Suprapubic skin (tissue), 4 donors: ENCODE measurements around the gene TAS1R3. TPM values are rescaled to one million over a fixed set of nuclear protein-coding genes. Genes with fewer than 3 reads are reported as not detected.

Experiments
- DNase-seq, 2 donors: peaks; one replicate each; pipeline ENCODE4 v3.0.0-alpha.2; 2019; ENCODE audit warnings: low spot score in 2 of 2
- H3K27ac ChIP-seq: fragments of 200-600 bp; sonication (generic); one replicate; pipeline ENCODE4 v1.5.1; 2019
- H3K27me3 ChIP-seq: fragments of 200-600 bp; sonication (generic); one replicate; pipeline ENCODE4 v1.5.1; 2019
- H3K36me3 ChIP-seq: fragments of 200-600 bp; sonication (generic); one replicate; pipeline ENCODE4 v1.5.1; 2019
- H3K4me1 ChIP-seq: fragments of 200-600 bp; sonication (generic); one replicate; pipeline ENCODE4 v1.5.1; 2019
- H3K4me3 ChIP-seq: fragments of 200-600 bp; sonication (generic); one replicate; pipeline ENCODE4 v1.5.1; 2019; ENCODE audit warnings: mild to moderate bottlenecking
- H3K9me3 ChIP-seq: fragments of 200-600 bp; sonication (generic); one replicate; pipeline ENCODE4 v1.5.1; 2019
- CTCF ChIP-seq, 2 donors: fragments of 200-600 bp in 1 of 2; fragments of 450-650 bp in 1 of 2; sonication (generic) in 1 of 2; IDR thresholded peaks; one replicate each; pipeline ENCODE4 v1.5.1; 2016 to 2019; ENCODE audit warnings: antibody characterized with exemption in 2 of 2, mild to moderate bottlenecking in 1 of 2, moderate library complexity in 1 of 2
- EP300 ChIP-seq: sonication (generic); formaldehyde crosslinking; IDR thresholded peaks from one replicate; pipeline ENCODE4 v1.6.1; 2017; ENCODE audit warnings: antibody characterized with exemption
- POLR2A ChIP-seq, 2 donors: fragments of 450-650 bp; IDR thresholded peaks; one replicate each; pipeline ENCODE4 v1.6.1; 2017; ENCODE audit warnings: antibody characterized with exemption in 2 of 2, mild to moderate bottlenecking in 2 of 2, moderate library complexity in 2 of 2
- POLR2AphosphoS5 ChIP-seq, 3 donors: sonication (generic); formaldehyde crosslinking; IDR thresholded peaks; one replicate each; pipeline ENCODE4 v1.6.1; 2017; ENCODE audit warnings: antibody characterized with exemption in 3 of 3
- WGBS: methylation state at CpG from one replicate; pipeline ENCODE4 v1.1.5; 2018; 5-methylcytosine and 5-hydroxymethylcytosine counted together
- total RNA-seq, 4 donors: library from RNA; depleted of rRNA; stranded (reverse); fragments of >200 nt; gene quantifications; one replicate each; pipeline ENCODE4 v1.1.0, GENCODE V29; 2016

Gene TAS1R3
- total RNA-seq, 4 donors from 2014 or later = 0.56 to 1.8 (median 0.82) TPM

- peaks cover 43% of the 10 kb centered on the region for H3K4me1 ChIP-seq
- peak overlapping the region; percentile 65 for H3K4me3 ChIP-seq
- peak overlapping the region; percentile 93 for H3K27ac ChIP-seq
- H3K9me3 ChIP-seq = no peaks in the 10 kb centered on the region
- TF ChIP-seq EP300 (no peak), CTCF (IDR thresholded peaks at IDR 0.05) (no peak), POLR2AphosphoS5 (IDR thresholded peaks at IDR 0.05) (no peak), POLR2A (IDR thresholded peaks at IDR 0.05) (no peak)
- peaks cover 47% of the 10 kb centered on the region for H3K36me3 ChIP-seq
- DNase-seq = no peak
- WGBS = 50% methylated on average over 5 of the region's 21 CpGs
- H3K27me3 ChIP-seq = no peaks in the 10 kb centered on the region
Measured at GRCh38 chr1:1310476-1311053, 20.5 kb upstream of the TAS1R3 start.

- H3K4me3 ChIP-seq = no peak overlapping the region
- H3K36me3 ChIP-seq = peaks cover 47% of the 10 kb centered on the region
Measured at GRCh38 chr1:1311107-1312104, 19.7 kb upstream of the TAS1R3 start.

DNA sequence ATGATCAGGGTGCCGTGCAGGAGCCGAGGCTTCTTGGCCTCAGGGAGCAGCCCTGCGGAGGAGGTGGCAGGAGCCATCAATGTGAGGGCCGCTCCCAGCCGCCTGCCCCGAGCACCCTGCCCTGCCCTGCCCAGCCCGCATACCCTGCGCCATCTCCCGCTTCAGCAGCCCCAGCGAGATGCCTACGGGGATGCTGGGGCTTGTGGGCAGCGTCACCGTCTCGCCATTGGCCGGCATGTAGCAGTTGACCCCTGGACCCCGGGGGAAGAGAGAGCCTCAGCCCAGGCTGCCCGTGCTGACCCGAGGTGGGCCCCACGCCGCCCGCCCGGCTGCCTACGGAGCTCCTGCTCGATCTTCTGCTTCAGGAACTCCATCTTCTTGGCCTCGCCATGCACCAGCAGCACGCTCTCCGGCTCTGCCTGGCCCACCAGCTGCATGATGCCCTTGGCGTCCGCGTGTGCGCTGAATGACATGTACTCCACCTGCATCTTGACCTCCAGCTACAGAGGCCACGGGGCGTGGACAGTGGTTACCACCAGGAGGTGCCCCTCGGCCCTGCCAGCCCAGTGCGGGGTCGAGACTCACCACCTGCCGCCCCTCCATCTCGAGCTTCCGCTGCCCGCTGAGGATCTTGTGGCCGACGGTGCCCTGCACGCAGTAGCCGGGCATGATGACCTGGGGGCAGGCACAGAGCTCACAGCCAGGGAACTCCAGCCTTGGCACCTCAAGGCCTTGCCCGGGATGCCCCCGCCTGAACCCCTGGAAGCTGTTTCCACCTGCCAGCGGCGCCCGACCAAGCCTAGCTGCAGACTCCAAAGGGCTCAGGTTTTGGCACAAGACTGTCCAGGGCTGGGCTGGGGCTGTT is 18.4 kb upstream of the TAS1R3 start:
- Histone ChIP-seq H3K9me3 (no peaks in the 10 kb centered on the region), H3K4me3 (no peak overlapping the region), H3K4me1 (peaks cover 33% of the 10 kb centered on the region), H3K36me3 (peaks cover 51% of the 10 kb centered on the region), H3K27me3 (no peaks in the 10 kb centered on the region), H3K27ac (no peak overlapping the region)
- DNase-seq = no peak
- TF ChIP-seq EP300 (no peak), CTCF (IDR thresholded peaks at IDR 0.05) (no peak), POLR2AphosphoS5 (IDR thresholded peaks at IDR 0.05) (no peak), POLR2A (IDR thresholded peaks at IDR 0.05) (no peak)
- whole genome bisulfite sequencing = 91% methylated on average over 22 of the region's 49 CpGs

More at GRCh38 chr1:1311107-1312104, 19.7 kb upstream of the TAS1R3 start:
- no peaks in the 10 kb centered on the region for H3K27me3 ChIP-seq
- peaks cover 35% of the 10 kb centered on the region for H3K4me1 ChIP-seq
- no peak for TF ChIP-seq CTCF (IDR thresholded peaks at IDR 0.05)
- 84% methylated on average over 3 of the region's 22 CpGs for WGBS
- DNase-seq = no peak
- H3K27ac ChIP-seq = peak overlapping the region; percentile 93
- H3K9me3 ChIP-seq = no peaks in the 10 kb centered on the region

DNA sequence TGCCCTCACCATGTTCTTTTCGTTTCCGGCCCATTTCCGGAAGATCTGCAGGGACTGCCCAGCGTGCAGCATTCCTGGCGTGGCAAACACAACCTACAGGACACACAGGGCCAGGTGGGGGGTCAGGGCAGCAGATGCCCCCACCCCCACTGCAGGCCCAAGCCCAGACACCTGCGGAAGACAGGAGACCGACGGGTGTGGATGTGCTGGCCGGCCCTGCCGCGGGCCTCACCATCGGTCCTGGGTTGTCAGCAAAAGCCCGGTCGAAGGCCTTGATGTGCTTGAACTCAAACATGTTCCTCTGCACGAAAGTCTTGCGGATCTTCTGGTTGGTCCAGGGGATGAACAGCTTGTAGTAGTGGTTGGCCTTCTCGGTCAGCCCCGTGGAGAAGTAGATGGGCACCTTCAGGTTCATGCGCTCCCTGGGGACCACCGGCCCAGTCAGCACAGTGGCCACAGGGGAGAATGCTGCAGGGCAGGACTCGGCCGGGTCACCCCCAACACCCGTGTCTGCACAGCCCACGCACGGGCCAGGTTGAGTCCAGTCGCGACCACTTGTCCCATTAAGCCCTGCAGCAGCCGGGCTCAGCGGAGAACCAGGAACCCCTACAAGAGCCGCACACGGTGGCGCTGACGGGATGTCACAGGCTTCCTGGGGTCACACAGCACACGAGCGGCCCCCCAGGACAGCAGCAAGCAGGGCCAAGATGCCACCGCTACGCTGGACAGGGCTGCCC is 17.4 kb upstream of the TAS1R3 start:
- no peak for TF ChIP-seq POLR2AphosphoS5 (IDR thresholded peaks at IDR 0.05)
- no peak for TF ChIP-seq CTCF (IDR thresholded peaks at IDR 0.05)
- TF ChIP-seq EP300 = no peak
- TF ChIP-seq POLR2A (IDR thresholded peaks at IDR 0.05) = no peak
- WGBS = 92% methylated on average over 14 of the region's 37 CpGs
- H3K27ac ChIP-seq = no peak overlapping the region
- no peak for DNase-seq
- no peak overlapping the region for H3K4me3 ChIP-seq
- H3K36me3 ChIP-seq = peaks cover 51% of the 10 kb centered on the region
- H3K27me3 ChIP-seq = no peaks in the 10 kb centered on the region
- peaks cover 43% of the 10 kb centered on the region for H3K4me1 ChIP-seq
- no peaks in the 10 kb centered on the region for H3K9me3 ChIP-seq
